WTC11 (cell line): ENCODE data around the gene FASTK. TPM values are rescaled to one million over a fixed set of nuclear protein-coding genes. Genes with fewer than 3 reads are reported as not detected.

ENCODE experiments used
- ATAC-seq: fragments of 200-7000 bp; cut with Tn5 transposase; 2 replicates; pipeline ENCODE4 v1.10.0; 2021; ENCODE audit warnings: mild to moderate bottlenecking, moderate library complexity
- CTCF ChIA-PET: fragments of 300-600 bp; sonication (Branson Sonifier 250); formaldehyde crosslinking; loops from one replicate; lab custom pipeline; 2021; ENCODE audit warnings: antibody characterized with exemption; lab: Charles Lee
- POLR2A ChIA-PET: fragments of 350-600 bp; sonication (Branson Sonifier 250); formaldehyde crosslinking; loops from one replicate; lab custom pipeline; 2021; ENCODE audit warnings: antibody characterized with exemption; lab: Charles Lee
- DNase-seq: peaks from one replicate; pipeline ENCODE4 v3.0.0; 2021; ENCODE audit warnings: low spot score
- H3K27ac Mint-ChIP-seq: 2 replicates; pipeline ENCODE4 v1.8.0; 2021; ENCODE audit warnings: mixed read lengths
- H3K27me3 Mint-ChIP-seq: 2 replicates; pipeline ENCODE4 v1.8.0; 2021; ENCODE audit warnings: low read depth, mild to moderate bottlenecking, moderate library complexity, mixed read lengths
- H3K36me3 Mint-ChIP-seq: 2 replicates; pipeline ENCODE4 v1.8.0; 2021; ENCODE audit warnings: mixed read lengths
- H3K4me1 Mint-ChIP-seq: 2 replicates; pipeline ENCODE4 v1.8.0; 2022; ENCODE audit warnings: mixed read lengths
- H3K4me3 Mint-ChIP-seq: 2 replicates; pipeline ENCODE4 v1.8.0; 2021; ENCODE audit warnings: mild to moderate bottlenecking, moderate library complexity, mixed read lengths
- H3K9me3 Mint-ChIP-seq: 2 replicates; pipeline ENCODE4 v1.8.0; 2021; ENCODE audit warnings: mixed read lengths
- CREB1 ChIP-seq: sonication (generic); formaldehyde crosslinking; IDR thresholded peaks from 2 replicates; pipeline ENCODE4 v1.8.0; 2023; ENCODE audit warnings: mild to moderate bottlenecking, missing genetic modification reagents
- EMX1 ChIP-seq: fragments of 250-450 bp; sonication (Bioruptor Pico); IDR thresholded peaks from 2 replicates; pipeline ENCODE4 v1.8.0; 2021; ENCODE audit warnings: mild to moderate bottlenecking
- FOXP4 ChIP-seq: sonication (generic); formaldehyde crosslinking; IDR thresholded peaks from 2 replicates; pipeline ENCODE4 v1.8.0; 2022; ENCODE audit warnings: mild to moderate bottlenecking, missing genetic modification reagents
- JAZF1 ChIP-seq: fragments of 250-450 bp; sonication (Bioruptor Pico); IDR thresholded peaks from 2 replicates; pipeline ENCODE4 v1.9.0; 2021; ENCODE audit warnings: moderate library complexity, mild to moderate bottlenecking, inconsistent platforms
- KAT7 ChIP-seq: sonication (generic); formaldehyde crosslinking; IDR thresholded peaks from 2 replicates; pipeline ENCODE4 v1.8.1; 2023; ENCODE audit warnings: missing genetic modification reagents, mild to moderate bottlenecking, borderline replicate concordance
- MXD4 ChIP-seq: fragments of 250-450 bp; sonication (Bioruptor Pico); IDR thresholded peaks from 2 replicates; pipeline ENCODE4 v1.8.0; 2021; ENCODE audit warnings: mild to moderate bottlenecking, moderate library complexity, borderline replicate concordance
- NR2C2 ChIP-seq: sonication (generic); formaldehyde crosslinking; IDR thresholded peaks from 2 replicates; pipeline ENCODE4 v1.8.0; 2022; ENCODE audit warnings: mild to moderate bottlenecking, missing genetic modification reagents
- NR3C1 ChIP-seq: sonication (generic); formaldehyde crosslinking; conservative IDR thresholded peaks from 2 replicates; pipeline ENCODE4 v1.8.1; 2023; ENCODE audit warnings: low read depth, mild to moderate bottlenecking, missing genetic modification reagents
- OVOL2 ChIP-seq: fragments of 250-450 bp; sonication (Bioruptor Pico); IDR thresholded peaks from 2 replicates; pipeline ENCODE4 v1.9.0; 2021; ENCODE audit warnings: mild to moderate bottlenecking, borderline replicate concordance
- PRDM15 ChIP-seq: sonication (generic); formaldehyde crosslinking; IDR thresholded peaks from 2 replicates; pipeline ENCODE4 v1.8.0; 2022; ENCODE audit warnings: missing genetic modification reagents
- PRRX2 ChIP-seq: fragments of 250-450 bp; sonication (Bioruptor Pico); IDR thresholded peaks from 2 replicates; pipeline ENCODE4 v1.8.0; 2021; ENCODE audit warnings: mild to moderate bottlenecking
- SMAD4 ChIP-seq: sonication (generic); formaldehyde crosslinking; IDR thresholded peaks from 2 replicates; pipeline ENCODE4 v1.8.0; 2022; ENCODE audit warnings: mild to moderate bottlenecking, missing genetic modification reagents
- TEAD1 ChIP-seq: sonication (generic); formaldehyde crosslinking; IDR thresholded peaks from 2 replicates; pipeline ENCODE4 v1.8.0; 2022; ENCODE audit warnings: mild to moderate bottlenecking, missing genetic modification reagents
- ZBTB21 ChIP-seq: sonication (generic); formaldehyde crosslinking; IDR thresholded peaks from 2 replicates; pipeline ENCODE4 v1.8.1; 2023; ENCODE audit warnings: mild to moderate bottlenecking, missing genetic modification reagents, borderline replicate concordance
- total RNA-seq: library from RNA; stranded (reverse); gene quantifications from 3 replicates; pipeline ENCODE4 v1.2.3, GENCODE V29; 2021

The FASTK gene
- total RNA-seq, 1 experiment from 2014 or later, result 70.2 TPM

- no peak for ATAC-seq
- peaks cover 35% of the 10 kb centered on the region for H3K36me3 Mint-ChIP-seq
- CTCF ChIA-PET, result interaction anchor here (0.6 to 4.2 kb wide), 45 partner anchors 8 to 325 kb away, joined by 3 to 65 read pairs (median 5); partner anchors contain the start of genes ABCB8, ABCF2, AGAP3 and ATG9B
- no peak for TF ChIP-seq PRRX2 (CRISPR knock-in tag)
- no peak for TF ChIP-seq OVOL2 (CRISPR knock-in tag)
- TF ChIP-seq CREB1 (CRISPR knock-in tag), result no peak
- no peak for TF ChIP-seq ZBTB21 (CRISPR knock-in tag)
- TF ChIP-seq NR3C1 (CRISPR knock-in tag), result no peak
- no peak for TF ChIP-seq KAT7 (CRISPR knock-in tag)
- no peak for TF ChIP-seq PRDM15
- no peak for TF ChIP-seq MXD4 (CRISPR knock-in tag)
- no peak for TF ChIP-seq TEAD1 (CRISPR knock-in tag)
- TF ChIP-seq, all 79 proteins: peak for 0
- DNase-seq, result no peak
- Mint-ChIP-seq H3K4me1 (peaks cover 31% of the 10 kb centered on the region), H3K4me3 (no peak overlapping the region), H3K9me3 (no peaks in the 10 kb centered on the region), H3K27ac (peak overlapping the region; percentile 95), H3K27me3 (peaks cover 5% of the 10 kb centered on the region; the same call in 1 of the 2 replicates)
- POLR2A ChIA-PET, result interaction anchor here (1.0 kb wide), 1 partner anchor 47 kb away, joined by 3 read pairs; no protein-coding TSS in a partner anchor
Measured at GRCh38 chr7:151123158-151123821, 42.7 kb upstream of the FASTK start.

GRCh38 chr7:151122796-151123157, 42.2 kb upstream of the FASTK start:
- no peak for ATAC-seq
- no peak for TF ChIP-seq FOXP4
- TF ChIP-seq NR3C1 (CRISPR knock-in tag), result no peak
- TF ChIP-seq SMAD4, result no peak
- no peak for TF ChIP-seq NR2C2 (CRISPR knock-in tag)
- TF ChIP-seq EMX1 (CRISPR knock-in tag), result no peak
- TF ChIP-seq JAZF1 (CRISPR knock-in tag), result no peak
- no peak for TF ChIP-seq PRDM15
- peaks cover 32% of the 10 kb centered on the region for H3K36me3 Mint-ChIP-seq
- H3K4me1 Mint-ChIP-seq, result peaks cover 31% of the 10 kb centered on the region
- H3K4me3 Mint-ChIP-seq, result no peak overlapping the region
- POLR2A ChIA-PET, result no interaction called here
- no peak overlapping the region for H3K27ac Mint-ChIP-seq
- DNase-seq, result no peak
- H3K9me3 Mint-ChIP-seq, result no peaks in the 10 kb centered on the region
- CTCF ChIA-PET, result interaction anchor here (0.6 to 4.2 kb wide), 6 partner anchors 11 to 121 kb away, joined by 3 to 52 read pairs (median 11); no protein-coding TSS in a partner anchor
- H3K27me3 Mint-ChIP-seq, result peaks cover 5% of the 10 kb centered on the region; the same call in 1 of the 2 replicates
